CD4-positive, alpha-beta T cell treated with Interleukin-15 for 1 hour (primary cell): Measurements from ENCODE around the gene FAAP20.

ENCODE experiments used
- DNase-seq: peaks from one replicate; pipeline ENCODE4 v3.0.0-alpha.2; 2020

The FAAP20 gene

DNA sequence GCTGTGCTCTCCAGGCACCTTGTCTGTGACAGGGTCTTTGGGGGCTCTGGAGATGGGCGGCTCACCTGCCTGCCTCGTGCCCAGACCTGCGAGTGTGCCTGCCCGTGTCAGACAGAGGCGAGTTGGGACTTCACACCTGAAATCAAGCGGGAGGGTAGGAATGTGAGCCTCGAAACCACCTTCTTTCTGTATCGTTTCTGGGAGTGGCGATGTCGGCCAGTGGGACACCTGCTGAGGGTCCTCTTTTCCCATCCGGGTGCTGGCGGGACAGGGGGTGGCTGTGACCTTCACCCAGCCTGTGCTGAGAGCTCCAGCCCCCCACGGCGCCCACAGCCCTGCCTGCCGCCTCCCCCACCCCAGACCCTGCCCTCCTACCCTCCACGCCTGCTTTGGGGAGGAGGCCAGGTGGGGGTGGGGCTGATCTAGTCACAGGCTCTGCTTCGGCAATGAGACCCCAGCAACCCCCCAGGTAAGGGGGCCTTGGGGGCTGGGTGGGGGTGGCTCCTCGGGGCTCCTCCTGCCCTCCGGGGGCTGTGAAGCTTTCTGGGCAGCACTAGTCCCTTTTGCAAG, 15.6 kb upstream of the FAAP20 start:
- DNase-seq, result no peak

DNA sequence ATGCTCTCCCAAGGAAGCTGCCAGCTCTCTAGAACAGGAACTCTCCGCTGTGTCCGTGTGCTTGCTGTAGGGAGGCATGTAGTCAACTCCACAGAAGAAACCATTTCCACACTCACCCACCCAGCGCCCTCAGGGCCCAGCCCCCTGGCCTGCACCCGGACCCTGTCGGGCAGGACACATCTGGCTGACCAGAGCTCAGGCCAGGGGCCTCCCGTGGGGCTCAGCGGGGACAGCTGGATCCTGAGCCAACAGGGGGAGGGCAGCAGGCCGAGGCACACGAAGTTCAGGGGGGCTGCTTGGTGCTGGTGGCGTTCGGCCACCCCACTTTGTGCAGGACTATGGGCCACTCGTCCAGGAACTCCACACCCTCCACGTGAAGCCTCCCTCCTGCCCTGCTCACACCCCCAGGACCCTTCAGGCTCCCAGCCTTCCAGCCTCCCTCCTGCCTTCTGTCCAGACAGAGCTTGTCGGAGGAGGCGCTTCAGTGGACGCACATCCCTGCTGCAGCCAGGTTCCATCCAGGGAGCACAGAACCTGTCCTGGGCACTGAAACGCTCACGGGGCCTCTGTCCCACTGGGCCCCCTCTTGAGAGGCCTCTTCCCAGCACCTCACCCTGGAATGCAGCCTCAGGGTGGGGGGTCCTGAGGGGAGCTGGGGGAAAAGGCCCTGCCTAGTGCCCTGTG, 15.0 kb upstream of the FAAP20 start:
- DNase-seq, result no peak

DNA sequence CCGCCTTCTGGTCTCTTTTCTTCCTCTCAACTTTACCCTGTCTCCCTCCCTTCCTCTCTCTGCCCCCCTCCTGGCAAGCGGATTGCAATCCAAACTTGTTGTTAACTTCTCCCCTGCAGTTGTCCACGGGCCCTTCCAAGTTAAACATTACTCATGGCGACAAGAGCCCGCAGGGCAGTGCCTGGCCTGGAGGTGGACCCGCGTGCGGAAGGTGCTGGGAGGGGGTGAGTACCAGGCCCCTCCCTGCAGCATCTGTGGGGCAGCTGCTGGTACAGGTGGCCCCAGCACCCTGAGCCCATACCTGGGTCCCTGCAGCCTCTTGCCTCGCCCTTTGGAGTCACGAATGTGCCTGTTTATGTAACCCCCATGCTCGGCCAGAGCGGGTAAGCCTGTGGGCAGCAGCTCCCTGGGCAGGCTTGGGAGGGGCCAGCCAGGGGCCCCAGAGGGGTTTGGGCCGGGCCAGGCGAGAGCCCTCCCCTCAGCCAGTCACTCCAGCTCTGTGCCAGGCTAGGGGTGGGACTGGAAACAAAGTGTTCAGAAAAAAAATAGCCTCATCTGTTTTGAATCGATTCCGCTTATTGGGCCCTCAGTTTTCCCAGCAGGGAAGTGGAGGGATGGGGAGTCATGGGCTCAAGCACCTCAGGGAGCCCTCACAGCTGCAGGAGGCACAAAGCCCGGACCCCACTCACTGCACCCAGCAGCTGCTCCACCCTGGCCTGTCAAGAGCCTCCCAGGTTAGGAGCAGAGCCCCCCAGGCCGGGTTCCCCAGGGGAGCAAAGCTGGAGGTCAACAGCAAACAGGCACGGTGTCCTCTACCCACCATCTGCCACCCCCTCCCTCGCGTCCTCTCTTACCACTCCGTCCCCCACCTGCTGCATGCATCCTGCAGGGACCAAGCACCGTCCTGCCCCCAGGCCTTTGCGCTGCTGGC, 14.0 kb upstream of the FAAP20 start:
- DNase-seq, result no peak

DNA sequence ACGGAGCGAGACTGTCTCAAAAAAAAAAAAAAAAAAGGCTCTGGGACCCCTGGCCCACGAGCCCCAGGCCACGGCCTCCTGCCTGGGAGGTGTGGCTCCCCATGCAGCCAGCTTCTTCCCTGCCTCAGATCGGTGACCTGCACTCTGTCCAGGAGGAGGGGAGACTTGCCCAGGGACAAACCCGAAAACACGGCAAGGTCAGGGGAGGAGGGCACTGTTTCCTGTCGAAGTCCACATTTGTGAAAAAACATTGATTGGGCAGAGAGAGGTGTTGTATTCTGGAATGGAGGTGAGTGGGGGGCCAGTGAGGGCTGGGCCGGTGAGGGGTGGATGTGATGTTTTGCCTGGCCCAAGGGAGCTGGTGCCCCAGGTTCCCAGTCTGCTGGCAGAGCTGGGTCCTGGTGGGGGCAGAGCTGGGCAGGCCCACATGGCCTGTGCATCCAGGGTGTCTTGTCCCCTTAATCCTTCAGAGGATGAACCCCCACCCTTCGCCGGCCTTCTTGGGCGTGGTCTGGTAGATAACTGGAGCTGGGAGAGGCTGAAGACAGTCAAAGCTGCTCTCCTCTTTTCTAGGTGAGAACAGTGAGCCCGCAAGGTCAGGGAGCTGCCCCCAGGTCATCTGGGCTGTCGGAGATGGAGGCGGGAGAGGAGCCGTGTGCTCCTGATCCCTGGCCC, 12.4 kb upstream of the FAAP20 start:
- no peak for DNase-seq

DNA sequence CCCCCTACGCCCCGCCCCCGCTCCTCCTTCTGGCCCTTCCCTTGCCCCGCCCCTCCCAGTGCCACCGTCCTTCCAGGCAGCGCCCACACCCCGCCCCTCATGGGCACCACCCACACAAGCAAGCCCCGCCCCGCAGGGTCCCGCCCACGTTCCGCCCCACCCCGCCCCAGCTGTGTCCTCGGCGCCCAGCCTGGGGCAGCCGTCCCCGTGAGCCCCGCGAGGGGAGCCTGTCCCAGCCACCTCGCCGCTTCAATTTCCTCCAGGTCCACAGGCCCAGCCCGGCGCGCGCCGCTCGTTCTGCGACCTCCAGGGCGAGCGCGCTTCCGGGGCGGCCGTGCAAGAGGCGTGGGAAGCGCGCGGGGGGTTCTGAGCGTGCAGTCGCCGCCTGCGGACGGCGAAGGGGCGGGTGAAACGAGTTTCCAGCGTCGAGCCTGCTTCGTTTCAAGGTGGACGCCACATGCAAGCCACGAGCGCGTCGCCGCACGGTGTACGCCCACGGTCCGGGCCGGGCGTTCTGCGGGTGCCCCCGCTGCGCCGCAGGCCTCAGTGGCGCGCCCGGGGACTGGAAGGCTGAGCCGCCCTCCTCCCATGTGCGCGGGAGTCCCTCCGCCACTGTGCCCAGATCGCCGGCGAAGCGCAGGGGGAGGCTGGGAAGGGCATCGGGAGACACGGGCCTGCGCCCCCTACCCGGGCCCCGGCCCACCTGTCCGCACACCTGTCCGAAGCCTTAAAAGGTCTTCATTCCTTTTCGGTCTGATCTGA, 10.8 kb upstream of the FAAP20 start:
- DNase-seq, result peak; percentile 93

DNA sequence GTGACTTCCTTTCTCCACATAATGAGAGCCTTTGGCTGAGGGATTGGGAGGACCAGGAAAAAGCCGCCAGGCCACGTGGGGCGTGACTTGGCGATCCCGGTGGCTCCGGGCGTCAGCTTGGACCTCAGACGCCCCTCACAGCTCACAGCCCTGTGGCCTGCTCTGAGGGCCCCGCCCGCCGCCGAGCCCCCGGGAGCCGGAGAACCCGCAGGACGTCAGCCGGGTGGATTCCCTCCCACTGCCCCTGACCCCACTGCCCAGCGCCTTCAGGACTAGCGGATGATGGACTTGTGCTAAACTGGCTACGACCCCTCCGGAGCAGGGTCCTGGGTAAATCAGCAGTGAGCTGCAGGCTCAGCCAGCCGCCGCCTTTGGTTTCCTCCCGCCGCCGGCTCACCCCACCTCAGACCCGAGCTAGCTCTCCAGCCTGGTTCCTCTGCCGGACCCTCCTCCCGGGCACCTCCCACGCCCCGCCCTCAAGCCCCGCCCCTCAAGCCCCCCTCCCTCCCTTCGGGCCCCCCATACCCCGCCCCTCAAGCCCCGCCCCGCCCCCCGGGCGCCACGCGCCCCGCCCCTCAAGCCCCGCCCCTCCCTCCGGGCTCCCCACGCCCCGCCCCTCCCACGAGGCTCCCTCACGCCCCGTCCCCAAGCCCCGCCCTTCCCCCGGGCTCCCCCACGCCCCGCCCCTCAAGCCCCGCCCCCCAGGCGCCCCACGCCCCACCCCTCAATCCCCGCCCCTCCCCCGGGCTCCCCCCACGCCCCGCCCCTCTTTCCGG, 10.0 kb upstream of the FAAP20 start:
- no peak for DNase-seq

DNA sequence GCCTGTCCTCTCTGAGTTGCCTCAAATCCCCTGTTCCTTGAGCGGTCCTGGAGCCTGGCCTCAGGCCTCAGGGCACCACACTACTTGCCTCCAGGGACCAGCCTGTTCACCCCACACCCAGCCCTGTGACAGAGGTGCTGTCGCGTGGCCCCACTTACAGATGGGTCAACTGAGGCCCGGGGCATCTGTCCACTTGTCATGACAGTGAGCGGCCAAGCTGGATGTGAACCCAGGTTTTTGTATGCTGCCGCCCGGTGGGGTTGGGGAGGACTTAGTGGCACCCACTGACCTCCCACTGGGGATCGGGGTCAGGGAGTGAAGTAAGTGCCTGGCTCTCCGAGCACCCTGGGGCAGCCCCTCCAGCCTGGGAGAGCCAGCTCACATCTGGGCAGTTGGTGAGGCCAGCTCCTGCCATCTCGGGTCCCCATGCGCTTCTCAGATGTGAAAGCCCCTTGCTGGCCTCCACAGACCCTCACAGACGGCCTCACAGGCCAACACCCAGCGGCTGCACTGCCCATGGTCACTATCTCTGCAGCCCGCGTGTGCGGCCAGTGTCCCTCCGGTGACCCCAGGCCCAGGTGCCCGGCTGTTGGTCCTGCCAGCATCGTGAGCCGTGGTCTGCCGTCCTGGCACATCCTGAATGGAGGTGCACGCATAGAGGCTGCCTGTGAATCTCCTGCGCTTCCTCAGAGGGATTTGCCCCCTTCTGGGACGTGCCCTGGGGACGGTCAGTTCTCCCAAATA, 9.3 kb upstream of the FAAP20 start:
- DNase-seq, result no peak

DNA sequence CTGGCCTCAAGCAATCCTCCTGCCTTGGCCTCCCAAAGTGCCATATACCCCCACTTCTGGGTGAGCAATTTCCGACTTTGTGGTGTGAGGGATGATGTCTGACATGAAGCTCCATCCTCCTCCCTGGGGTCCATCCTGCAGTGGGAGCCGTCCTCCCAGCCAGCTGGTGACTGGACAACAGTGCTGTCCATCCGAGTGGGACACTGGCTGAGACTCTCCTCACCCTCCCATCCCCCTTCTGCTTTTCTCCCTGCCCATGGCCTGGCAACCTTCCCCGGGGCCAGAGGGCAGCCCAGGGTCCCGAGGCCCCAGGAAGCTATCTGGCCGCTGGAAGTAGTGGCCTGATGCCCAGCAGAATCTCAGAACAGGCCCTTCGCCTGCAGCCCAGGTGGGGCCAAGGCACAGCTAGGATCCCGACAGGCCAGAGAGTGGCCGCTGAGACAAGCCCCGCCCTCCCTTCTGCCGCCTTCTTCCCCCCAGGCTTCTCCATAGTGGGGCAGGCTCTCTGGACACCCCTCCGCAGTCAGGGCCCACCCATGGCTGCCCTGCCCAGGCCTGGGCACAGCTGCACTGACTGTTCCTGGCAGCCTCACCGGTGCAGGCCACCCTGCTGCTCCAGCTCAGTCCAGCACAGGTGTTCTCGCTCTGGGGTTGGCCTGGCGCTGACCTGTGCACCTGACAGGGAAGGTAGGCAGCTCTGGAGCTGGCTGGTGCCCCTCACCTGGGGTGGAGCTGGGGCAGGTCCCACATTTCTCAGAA, 8.4 kb upstream of the FAAP20 start:
- no peak for DNase-seq

DNA sequence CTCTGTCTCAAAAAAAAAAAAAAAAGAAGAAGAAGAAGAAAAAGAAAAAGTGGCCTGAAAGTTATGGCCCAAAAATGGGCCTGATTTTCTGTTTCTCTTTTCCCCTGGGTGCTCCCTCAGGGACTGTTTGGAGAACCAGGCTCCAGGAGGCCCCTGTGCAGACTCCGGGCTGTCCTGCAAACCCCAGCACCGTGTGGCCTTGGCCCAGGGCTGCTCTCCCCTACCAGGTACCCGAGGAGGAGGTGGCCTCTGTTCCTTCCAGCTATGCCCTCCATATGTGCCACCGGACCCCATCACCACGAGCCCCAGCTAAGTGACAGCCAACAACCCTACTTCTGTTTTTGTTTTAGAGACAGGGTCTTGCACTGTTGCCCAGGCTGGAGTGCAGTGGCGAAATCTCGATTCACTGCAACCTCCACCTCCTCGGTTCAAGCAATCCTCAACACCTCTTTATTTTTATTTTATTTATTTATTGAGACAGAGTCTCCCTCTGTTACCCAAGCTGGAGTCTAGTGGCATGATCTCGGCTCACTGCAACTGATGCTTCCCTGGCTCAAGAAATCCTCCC, 7.5 kb upstream of the FAAP20 start:
- no peak for DNase-seq

DNA sequence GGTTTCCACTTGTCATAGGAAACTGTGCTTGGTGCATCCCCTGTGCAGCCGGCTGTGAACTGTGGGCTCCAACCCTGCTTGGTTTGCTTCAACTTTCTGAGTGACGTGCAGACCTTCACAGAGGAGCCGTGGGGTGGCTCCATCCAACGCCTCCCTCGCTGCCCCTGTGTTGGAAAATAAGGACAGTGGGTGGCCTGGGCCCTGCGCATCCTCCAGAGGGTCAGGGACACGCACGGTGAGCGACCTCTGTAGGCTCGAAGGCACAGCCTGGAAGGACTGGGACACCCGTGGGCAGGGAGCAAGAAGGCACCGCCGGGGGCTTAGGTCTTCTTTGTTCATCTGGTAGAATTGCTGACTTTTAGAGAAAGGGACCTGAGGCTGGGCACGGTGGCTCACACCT, 6.5 kb upstream of the FAAP20 start:
- DNase-seq, result no peak

DNA sequence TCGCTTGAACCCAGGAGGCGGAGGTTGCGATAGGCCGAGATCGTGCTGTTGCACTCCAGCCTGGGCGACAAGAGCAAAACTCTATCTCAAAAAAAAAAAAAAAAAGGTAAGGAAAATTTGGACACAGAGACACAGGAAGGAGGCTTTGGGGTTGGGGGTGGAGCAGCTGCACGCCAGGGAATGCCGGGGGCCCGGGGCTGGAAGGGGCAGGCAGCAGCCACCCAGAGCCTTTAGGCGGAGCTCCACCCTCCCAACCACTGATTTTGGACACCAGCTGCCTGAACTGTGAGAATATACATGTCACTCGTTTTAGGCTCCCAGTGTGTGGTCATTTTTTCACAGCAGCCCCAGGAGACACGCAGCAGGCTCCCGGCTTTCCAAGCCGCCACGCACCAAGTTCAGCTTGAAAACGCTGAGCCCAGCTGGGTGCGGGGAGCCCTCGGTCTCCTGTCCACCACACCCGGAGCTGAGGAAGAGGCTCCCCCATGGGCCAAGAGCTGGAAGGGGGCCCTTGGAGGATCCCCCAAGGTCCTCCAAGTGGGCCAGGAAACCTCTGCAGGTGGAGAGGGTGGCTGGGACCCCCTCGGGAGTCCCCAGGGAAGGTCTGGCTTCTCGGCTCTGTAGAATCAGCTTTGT, 5.9 kb upstream of the FAAP20 start:
- no peak for DNase-seq

DNA sequence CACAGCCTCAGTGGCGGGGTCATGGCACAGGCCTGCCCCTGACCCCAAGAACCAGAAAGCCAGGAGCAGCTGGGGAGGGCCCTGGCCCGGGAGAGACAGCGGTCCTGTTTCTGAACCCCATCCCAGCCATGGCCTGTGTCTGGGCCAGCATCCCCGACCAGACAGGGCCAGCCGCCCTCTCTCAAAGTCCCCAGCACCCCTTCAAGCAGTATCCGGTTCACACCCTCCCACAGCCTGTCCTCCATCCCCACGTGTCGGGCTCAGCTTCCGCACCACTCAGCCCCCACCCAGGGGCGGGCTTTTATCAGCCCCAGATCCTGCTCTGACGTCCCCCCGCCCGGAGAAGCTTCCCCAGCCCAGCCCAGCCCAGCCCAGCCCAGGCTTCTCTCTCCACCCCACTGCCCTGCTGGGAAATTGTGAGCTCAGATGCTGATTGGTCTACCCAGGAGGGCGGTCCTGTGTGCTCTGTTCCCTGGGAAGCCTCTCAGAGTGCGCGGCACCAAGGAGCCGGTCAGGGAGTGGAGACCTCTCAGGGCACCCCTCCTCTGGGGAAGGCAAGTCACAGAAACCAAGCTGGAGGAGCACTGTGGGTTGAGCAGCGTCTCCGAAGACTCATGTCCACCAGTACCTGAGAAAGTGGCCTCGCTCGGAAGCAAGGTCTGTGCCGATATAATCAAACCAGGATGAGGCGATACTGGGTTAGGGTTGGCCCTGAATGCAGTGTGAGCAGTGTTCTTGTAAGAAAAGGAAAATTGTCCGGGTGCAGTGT, 4.7 kb upstream of the FAAP20 start:
- DNase-seq, result peak; percentile 91

DNA sequence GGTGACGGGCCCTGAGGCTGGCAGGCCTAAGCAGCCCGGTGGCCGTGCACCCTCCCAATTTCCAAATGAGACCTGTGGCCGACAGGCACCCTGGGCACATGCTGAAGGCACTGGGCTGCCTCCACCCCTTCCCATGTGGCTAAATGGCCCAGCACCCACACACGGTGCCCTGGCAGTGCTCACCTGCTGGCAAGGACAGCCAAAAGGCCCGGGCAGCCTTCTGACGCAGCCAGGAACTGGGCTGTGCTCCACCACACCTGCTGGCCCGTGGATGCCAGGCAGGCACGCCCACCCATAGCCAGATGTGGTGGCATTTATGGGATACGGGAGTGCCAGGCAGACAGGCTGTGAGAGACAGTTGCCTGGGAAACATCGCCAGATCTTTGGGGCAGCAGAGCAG, 4.0 kb upstream of the FAAP20 start:
- DNase-seq, result no peak

DNA sequence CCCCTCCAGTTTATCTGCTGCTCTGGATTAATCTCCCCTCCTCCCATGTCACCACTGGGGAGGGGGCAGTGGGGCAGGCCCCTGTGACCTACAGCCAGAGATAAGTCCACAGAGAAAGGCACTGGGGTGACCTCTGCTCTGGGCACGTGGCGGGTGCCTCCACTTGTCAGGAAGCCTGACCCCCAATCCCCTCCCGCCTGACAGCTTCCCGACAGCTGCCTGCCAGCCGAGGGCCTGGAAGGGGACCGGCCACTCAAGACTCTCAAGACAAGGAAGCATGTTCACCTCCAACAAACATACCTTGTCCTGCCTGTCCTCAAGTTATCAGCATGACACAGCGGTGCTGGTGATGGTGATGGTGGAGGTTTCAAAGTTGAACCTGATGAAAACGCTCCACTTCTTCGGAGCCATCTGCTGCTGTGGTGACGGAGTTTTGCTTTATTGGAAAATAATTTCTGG, 3.2 kb upstream of the FAAP20 start:
- no peak for DNase-seq

DNA sequence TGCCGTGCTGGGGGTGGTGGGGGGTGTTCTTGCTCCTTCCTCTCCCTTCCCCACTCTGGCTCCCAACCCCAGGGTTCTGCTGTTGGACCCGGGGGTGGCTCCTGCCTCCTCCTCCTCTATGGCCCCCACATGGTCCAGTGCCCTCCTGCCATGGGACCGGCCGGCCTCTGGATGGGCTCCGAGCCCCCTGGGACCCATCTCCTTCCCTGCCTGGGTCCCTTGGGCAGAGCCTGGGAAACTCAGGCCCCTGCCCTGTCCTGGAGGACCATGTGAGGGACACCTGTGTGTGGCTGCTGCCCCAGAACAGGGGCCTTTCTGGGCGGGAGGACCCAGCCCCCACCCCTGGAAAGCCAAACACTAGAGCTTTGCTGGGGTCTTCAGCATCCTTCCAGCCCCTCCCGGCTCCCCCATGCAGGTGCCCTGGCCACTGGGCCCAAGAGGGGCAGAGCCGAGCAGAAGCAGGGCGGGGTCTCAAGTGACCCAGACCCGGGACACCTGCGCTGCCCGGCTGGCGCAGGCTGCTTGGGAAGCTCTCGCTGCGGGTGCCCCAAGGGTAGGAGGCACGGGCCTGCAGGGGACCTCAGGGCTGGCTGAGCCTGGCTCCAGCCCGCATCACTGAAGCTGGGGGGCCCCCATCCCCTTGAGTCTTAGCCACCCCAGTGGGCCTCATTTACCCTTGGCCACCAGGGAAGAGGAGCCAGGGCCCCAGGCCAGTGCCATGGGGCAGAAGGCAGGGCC, 2.5 kb upstream of the FAAP20 start:
- DNase-seq, result no peak

DNA sequence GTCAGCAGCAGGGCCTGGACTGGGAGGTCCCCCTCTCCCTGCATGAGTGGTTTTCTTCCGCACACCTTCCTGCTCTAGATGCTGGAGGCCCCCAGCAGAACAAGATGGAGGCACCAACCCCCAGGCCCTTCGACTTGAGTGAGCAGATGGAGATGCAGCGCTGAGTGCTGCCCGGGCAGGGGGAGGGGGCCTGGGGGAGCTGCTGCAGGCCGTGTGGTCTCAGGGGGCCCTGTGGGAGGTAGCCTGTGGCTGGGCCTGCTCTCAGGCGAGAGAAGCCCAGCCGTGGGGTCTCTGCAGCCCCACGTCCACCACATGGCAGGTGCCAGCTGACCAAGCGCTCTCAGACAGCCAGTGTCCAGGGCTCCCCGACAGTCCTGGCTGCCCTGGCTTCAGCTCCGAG, 1.2 kb upstream of the FAAP20 start:
- no peak for DNase-seq

DNA sequence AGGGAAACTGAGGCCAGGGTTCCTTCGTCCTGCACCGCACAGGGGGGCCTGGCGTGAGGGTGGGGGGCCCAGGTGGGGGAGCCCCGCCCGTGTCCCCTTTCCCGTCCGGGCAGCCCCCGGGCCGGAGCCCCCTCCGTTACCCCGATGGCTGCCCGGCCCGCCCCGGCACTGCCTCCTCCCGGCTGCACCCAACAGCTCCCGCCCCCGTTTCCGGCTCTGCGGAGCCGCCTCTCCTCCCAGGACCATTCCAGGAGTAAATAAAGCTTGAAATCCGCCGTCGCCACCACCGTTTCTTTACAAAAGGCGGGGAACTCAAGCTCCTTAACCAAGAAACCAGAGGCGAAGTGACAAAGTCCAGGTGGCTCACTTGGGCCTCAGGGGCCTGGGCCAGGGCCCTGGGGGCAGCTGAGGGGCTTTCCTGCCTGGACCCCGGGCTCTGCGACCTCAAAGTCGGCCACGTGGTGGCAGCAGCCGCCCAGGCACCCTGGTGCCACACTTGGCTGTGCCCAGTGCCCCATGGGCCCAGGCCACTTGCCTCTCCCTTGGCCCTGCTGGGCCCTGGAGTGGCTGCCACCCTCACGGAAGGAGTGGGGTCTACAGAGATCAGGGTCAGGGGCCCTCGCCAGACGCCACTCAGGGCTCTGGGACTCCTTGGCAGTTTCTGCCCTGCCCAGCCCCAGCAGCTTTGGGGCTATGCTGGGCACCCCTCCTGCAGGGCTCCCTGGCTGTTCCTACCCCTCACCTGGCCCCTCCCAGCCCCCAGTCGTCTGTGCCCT, 514 bp upstream of the FAAP20 start:
- DNase-seq, result peak; percentile 89
